Endometrial microvascular endothelial cells (primary cell): ENCODE results near the gene GPSM1. TPM values are rescaled to one million over a fixed set of nuclear protein-coding genes. Genes with fewer than 3 reads are reported as not detected.
"Not testable (repeated sequence)": the region's sequence is repeated elsewhere in the genome, so short reads cannot be mapped to it uniquely, and the experiment has no call there.

Experiments used
- in situ Hi-C: cut with HindIII; loops from 2 replicates; pipeline ENCODE4 v1.10.0; 2017; ENCODE audit warnings: low sequenced_read_pairs, low pct_unique_long_range_greater_than_20kb; ENCODE audit errors: inconsistent ontology term
- total RNA-seq: library from RNA; depleted of rRNA; stranded (reverse); fragments of >200 nt; gene quantifications from one replicate; pipeline ENCODE4 v1.2.3, GENCODE V29; 2015; ENCODE audit errors: inconsistent ontology term

The GPSM1 gene
- total RNA-seq, 1 donor from 2014 or later: 20.2 TPM

DNA sequence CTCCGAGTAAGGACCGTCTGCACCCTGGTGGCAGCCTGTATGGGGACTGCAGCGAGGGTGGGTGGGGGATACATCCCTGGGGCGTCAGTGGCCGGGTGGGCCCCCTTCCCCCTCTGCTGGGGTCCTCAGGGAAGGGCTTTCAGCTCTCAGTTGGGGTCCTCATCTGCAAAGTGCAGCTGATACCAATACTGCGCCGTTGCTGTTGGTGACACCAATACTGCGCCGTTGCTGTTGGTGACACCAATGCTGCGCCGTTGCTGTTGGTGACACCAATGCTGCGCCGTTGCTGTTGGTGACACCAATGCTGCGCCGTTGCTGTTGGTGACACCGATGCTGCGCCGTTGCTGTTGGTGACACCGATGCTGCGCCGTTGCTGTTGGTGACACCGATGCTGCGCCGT is 24.5 kb downstream of the GPSM1 start:
- in situ Hi-C loops: not testable (repeated sequence)

DNA sequence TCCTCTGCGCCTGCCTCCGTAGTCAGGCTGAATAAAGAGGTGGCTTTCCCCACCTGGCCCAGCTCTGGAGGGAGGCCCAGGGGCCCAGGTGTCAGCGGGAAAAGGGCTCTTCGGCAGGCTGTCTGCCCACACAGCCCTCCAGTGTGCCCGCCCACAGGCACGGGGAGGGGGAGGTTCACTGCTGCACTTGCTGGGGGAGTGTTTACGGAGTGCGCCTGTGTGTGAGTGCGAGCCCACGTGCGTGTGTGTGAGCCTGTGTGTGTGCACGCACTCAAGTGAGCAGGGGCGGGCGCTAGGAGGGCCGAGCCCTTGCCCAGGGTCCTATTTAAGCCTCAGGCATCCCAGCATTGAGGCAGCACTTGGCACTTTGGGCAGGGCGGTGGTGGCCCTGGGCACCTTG is 25.3 kb downstream of the GPSM1 start:
- in situ Hi-C loops: no loop called here

DNA sequence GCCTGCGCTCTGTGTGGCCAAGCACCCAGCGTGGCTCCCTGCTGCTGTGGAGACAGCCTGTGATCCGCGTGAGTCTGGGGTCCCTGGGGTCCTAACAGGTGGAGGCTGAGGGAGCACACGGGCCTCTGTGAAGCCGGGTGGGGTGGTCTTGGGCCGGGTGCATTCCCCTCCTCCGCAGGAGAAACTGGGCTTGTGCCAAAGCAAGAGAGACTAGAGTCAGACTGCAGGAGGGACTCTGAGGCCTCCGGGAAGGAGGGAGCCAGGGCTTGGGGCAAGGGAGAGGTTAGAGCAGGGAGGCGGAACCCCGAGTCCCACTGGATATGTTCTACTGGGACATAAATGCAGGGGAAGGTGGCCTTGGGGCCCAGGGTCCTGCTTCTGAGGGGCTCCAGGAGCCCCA is 25.7 kb downstream of the GPSM1 start:
- in situ Hi-C loops: no loop called here

DNA sequence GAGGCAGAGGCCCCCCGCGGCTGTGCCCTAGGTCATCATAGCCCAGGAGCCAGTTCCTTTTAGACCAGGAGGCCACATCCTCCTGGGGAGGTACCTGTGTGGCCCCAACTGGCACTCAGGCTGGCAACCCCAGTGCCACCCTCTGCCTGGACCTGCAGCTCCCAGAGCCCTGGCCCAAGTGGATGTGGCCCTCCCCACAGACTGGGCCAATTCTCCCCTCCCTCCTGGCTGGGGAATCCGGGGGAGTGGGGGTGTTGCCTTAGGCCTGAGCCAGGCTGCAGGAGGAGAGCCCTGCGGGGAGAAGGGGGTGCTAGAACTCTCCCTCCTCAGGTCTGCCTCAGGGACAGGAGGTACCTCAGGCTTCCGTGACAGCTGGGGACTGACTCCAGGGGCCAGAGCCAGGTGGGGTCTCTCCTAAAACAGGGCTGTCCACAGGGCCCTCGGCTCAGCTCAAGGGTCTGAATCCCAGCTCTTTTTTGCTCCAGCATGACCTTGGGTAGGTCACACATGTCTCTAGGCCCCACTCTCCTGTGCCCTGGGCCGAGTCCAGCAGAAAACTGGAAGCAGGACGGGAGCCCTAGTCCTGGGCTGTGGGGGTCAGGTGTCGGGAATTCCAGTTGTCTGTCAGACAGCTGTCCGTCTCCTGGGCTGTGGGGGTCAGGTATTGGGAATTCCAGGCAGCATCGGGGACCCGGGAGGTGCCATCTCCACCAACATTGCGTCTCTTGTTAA is 26.6 kb downstream of the GPSM1 start:
- in situ Hi-C loops: no loop called here

DNA sequence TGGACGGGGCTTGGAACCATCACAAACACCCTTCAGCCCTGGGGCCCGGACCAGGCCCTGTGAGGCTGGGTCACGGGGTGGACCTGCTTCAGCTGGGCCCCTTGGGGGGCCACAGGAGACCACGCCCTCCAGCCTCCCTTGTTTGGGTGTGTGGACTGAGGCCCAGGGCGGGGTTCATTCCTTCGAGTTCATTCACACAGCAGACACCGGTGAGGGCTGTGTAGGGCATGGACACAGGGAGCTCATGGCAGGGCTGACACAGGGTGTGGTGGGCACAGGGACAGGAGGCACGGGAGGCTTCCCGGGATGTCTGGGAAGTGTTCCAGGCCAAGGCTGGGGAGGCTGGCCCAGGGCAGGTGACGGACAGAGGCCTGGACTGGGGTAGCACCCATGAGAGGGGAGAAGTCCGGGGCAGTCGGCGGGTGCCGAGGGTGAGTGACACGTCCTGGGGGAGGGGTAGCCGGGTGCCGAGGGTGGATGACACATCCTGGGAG is 27.3 kb downstream of the GPSM1 start:
- in situ Hi-C loops: no loop called here

DNA sequence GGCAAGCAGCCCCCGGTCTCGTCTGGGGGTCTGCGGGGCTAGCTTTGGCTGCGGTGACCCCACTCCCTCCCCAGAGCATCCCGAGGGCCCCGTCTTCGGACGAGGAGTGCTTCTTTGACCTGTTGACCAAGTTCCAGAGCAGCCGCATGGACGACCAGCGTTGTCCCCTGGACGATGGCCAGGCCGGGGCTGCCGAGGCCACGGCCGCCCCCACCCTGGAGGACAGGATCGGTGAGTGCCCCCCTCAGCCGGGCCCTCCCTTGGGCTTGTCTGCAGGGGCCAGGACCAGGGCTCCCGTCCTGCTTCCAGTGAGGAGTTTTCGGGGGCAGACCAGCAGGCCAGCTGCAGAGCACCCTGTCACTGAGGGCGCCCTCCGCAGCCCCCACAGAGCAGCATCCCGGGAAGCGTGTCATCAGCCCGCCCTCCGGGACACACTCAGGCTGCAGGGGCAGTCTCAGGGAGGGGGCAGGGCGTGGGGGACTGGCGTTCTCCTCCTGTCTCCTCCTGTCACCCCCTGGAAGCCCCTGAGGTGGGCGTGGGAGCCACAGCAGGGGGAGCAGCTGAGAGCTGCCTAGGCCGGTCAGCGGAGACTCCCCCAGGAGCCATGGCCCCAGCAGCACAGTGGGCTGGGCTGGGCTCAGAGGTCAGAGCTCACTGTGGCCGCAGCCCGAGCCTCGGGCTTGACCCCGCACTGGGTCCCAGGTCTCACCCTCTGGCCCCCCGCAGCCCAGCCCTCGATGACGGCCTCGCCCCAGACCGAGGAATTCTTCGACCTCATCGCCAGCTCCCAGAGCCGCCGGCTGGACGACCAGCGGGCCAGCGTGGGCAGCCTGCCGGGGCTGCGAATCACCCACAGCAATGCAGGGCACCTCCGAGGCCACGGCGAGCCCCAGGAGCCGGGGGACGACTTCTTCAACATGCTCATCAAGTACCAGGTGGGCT is 28.5 kb downstream of the GPSM1 start:
- in situ Hi-C loops: no loop called here

DNA sequence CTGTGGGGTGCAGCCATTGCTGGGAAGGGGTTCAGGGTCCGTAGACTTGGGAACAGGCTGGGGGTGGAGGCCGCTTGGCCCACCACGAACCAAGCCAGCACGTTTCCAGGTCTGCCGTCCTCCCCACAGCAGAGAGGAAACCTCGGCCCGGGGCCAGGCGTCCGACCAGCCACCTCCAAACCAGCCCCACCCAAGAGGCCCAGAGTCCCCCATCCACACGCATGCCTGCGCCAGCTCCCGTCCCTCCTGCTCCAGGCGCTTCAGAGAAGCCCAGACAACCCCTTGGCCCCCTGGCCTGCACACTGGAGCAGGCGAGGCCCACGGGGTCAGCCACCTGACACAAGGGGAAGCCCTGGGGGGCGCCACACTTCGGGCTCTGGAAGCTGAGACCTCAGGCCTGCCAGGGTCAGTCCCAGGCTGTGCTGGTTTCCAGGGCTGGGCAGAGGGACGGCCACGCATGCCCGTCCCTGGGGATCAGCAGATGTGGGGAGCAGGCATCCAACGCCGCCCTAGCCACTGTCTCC is 29.9 kb downstream of the GPSM1 start:
- in situ Hi-C loops: no loop called here

DNA sequence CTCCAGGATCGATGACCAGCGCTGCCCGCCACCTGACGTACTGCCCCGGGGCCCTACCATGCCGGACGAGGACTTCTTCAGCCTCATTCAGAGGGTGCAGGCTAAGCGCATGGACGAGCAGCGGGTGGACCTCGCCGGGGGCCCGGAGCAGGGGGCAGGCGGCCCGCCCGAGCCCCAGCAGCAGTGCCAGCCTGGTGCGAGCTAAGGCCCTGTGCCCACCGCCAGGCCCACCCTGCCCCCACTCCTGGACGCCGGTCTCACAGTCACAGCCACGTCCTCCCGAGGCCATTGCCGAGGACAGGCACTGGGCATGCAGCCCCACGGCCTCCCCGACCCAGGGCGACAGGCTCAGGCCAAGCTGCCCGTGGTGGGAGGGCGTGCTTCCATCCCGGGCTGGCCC is 30.7 kb downstream of the GPSM1 start:
- in situ Hi-C loops: no loop called here

DNA sequence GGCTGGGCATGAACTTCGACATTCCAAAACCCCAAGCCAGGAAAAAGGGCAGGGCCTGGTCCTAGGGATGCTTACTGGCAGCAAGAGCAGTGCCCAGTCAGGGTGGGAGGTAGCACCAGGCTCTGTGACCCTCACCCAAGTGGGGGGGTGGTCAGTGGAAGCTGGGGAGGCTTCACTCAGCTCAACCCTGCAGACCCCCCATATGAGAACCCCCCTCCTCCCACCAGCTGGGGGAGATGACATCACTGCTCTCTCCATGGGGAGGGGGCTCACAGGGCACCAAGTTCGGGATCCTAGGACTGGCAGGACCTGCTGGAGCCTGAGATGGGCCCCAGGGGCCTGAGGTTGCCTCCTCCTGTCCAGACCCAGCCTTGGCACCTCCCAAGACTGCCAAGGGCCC is 31.5 kb downstream of the GPSM1 start:
- in situ Hi-C loops: no loop called here

DNA sequence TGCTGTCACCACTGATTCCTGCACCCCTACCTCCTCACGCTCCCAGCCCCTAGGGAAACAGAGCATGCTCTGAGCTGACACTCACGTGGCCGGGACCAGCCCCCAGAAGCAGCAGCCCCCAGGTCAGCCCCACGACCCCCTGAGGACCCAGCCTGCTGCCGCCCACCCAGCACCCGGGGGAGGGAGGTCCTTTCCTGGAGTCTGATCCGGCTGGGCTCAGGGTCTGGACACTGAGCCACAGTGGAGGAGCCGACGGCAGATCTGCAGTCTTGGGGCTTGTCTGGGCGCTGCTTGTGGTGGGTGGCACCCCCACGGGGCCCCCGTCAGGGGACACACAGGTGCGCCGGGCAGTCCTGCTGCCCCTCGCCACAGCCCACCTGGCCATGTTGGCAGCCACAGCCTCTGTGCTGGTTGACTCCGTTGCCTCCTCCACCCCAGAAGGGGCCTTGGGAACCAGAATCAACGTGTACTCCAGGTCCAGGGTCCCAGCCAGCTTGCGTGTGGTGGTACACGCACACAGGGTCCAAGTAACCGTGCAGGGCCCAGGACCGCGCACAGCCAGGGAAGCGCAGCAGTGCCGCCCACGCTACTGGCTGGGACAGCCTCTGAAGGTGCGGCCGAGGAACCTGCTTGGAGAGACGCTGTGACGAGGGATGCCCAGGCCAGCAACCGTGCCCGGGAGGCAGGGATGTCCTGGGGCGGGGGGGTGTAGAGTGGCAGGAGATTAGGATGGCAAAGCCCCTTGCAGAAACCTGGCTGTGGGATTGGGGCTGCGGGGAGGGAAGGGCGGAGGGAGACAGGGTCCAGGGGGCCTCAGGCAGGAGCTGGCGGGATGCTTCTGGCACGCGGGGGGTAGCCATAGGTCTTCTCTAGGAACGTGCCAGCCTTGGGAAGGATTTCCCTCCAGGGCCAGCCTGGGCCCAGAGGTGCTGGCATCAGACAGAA is 32.7 kb downstream of the GPSM1 start:
- in situ Hi-C loops: no loop called here

DNA sequence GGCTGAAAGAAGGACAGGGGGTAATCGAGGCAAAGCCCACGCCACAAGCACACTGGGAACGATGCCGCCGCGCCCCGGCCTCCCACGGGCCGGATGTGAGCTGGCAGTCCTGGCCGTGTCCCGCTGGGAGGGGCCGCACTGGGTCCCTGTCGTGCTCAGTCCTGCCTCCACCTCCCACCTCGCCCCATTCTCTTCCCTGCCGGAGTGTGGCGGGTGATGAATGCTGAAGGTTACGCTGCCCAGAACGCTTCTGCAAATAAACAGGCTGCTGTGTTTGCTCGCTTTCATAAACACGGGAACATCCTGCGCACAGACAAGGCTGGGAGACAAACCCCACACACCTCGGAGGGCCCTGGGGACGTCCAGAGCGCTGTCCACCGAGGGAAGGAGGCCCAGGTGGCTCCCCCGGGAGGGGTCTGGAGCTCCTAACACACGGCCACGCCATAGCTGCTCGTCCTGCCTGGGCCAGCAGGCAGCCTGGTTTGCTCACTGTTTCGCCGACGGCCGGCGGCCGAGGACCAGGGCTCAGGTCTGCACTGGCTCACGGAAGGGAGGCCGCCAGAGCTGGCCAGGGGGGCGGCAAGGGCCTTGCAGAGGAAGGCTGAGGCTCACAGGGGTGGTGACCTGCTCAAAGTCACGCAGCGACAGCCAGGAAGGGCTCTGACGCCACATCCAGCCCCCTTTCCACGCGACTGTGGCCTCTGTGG is 33.9 kb downstream of the GPSM1 start:
- in situ Hi-C loops: no loop called here

DNA sequence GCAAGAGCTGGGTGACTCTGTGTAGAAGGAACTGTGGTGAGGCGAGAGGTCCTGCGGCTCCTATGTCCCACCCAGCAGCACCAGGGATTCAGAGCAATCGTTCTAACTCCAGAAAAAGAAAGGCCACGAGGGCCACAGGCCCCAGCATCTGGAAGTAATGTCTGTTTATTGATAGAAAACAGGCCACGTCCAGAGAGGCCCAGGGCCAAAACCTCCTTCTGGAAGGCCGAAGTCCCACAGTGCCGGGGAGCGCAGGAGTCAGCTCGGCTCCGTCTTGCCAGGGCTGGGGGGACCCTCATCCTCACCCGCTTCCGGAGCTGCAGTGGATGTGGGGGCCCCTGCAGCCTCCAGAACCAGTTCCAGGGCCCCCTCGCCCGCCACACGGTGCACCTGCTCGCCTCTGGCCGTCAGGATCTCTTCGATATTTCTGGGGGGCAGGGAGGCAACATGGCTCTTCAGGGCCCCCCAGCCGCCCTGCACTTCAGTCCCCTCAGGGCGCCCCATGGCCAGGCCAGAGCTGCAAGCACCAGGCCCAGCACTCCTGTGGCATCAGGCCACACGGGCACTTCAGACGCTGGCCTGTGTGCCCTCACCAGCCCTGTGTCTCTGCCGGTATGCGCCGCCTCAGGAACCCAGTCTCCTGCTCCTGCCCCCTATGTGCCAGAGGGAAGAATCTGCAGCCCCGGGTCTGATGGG is 34.6 kb downstream of the GPSM1 start:
- in situ Hi-C loops: no loop called here

DNA sequence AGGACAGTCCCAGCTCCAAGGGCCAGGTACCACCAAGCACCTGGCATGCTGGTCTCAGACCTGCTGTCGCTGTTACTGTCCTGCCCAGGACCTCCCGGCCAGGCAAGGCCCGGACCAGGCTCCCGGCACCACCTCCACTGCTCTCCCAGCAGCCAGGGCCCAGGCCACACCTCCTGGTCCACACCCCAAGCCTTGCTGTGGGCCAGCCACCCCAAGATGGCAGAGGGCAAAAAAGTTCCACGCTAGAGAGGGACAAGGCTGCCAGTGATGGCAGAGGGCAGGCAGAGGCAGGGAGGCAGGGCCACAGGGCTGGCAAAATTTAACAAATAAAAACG is 35.1 kb downstream of the GPSM1 start:
- in situ Hi-C loops: no loop called here

DNA sequence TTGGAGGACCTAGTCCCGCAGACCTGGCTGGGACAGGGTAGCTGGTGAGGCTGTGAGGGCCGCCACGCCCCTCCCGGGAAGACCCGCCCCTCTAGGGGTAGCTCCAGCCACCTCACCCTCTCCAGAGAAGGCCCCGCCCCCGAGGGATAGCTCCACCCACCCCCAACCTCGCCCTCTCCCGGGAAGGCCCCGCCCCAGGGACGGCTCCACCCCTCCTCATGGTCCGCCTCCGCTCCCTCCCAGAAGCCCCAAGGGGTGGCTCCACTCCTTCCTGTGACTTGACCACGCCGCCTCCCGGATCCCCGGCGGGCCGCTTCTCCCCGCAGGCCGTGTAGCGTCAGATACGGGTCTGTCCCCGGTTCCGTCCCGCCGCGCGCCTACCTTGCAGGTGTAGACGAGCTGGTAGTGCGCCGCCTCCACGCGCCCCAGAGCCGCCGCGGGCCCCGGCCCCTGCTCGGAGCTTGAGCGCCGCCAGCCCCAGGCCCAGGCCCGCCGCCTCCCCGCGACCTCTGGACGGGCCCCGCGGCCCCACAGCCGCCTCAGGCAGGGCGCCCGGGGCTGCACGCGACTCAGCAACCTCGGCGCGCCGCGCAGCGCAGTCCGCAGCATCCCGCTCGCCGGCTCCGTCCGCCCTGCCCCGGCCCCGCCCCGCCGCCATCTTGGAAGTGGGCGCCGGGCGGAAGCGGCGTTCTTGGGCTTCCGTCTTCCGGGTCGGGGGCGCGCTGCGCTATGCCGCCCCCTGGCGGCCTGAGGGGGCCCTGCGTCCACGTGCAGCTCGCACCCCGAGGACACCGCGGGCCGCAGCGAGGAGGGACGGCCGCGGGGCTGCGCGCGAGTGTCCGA is 36.0 kb downstream of the GPSM1 start, which contains the start of gene DNLZ:
TSS of gene DNLZ (minus strand) at position 639 of the 843 bp plus-strand sequence. CDS start at position 609, 30 bp downstream.
- in situ Hi-C loops: no loop called here

DNA sequence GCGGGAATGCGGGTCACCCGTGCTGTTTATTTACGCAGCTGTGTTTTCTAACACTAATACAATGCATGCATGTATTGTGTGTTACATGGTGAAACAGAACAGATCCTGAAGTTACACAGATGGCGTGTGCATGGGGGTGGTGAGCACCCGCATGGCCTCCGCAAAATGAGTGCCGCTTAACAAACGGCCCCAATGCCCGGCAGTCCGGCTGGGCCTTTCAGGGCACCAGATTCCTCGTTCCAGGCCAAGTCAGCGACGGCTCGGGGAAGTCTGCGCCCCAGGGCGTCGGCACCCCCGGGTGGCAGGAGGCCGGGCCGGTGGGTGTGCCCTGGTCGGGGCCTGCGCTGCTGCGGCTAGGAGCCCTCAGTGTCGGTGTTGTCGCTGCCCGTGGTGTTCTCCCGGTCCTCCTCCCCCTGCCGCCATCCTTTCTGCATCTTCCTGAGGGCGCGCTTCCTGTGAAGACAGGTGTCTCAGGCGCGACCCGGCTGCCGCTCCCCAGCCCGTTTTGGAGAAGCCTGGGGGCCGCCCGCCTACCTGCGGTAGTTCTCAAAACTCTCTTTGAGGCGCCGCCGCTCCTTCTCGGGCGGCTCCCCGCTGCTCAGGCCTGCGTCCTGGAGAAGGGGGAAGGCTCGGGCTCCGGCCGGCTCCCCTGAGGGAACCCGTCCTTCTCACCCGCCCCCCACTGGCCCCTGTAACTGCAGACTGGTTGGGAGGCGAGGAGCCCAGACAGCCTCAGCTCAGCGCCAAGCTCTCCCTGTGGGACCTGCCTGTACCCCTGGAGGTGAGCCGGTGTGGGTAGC is 36.8 kb downstream of the GPSM1 start:
- in situ Hi-C loops: no loop called here
